Activated CD8-positive, alpha-beta T cell treated with anti-CD3 and anti-CD28 coated beads for 36 hours (primary cell): ENCODE data around the gene E4F1. TPM values are rescaled to one million over a fixed set of nuclear protein-coding genes. Genes with fewer than 3 reads are reported as not detected.

Experiments used
- ATAC-seq: fragments of 200-7000 bp; cut with Tn5 transposase; one replicate; pipeline ENCODE4 v1.10.0; 2021; ENCODE audit warnings: mild to moderate bottlenecking, moderate library complexity
- CTCF ChIA-PET: fragments of 350-600 bp; sonication (Branson Sonifier 250); formaldehyde crosslinking; loops from one replicate; lab custom pipeline; 2021; ENCODE audit warnings: antibody characterized with exemption; lab: Charles Lee
- POLR2A ChIA-PET: fragments of 350-600 bp; sonication (Branson Sonifier 250); formaldehyde crosslinking; loops from one replicate; lab custom pipeline; 2021; ENCODE audit warnings: antibody characterized with exemption; lab: Charles Lee
- DNase-seq: peaks from one replicate; pipeline ENCODE4 v3.0.0-alpha.2; 2020
- H3K27ac Mint-ChIP-seq: one replicate; pipeline ENCODE4 v1.8.0; 2021; ENCODE audit warnings: mild to moderate bottlenecking, mixed read lengths
- H3K27me3 Mint-ChIP-seq: one replicate; pipeline ENCODE4 v1.8.0; 2021; ENCODE audit warnings: mixed read lengths
- H3K36me3 Mint-ChIP-seq: one replicate; pipeline ENCODE4 v1.8.0; 2021; ENCODE audit warnings: low read depth, mixed read lengths
- H3K4me1 Mint-ChIP-seq: one replicate; pipeline ENCODE4 v1.8.0; 2021; ENCODE audit warnings: low read depth, mixed read lengths
- H3K4me3 Mint-ChIP-seq: one replicate; pipeline ENCODE4 v1.8.0; 2021; ENCODE audit warnings: mild to moderate bottlenecking, moderate library complexity, mixed read lengths
- H3K9me3 Mint-ChIP-seq: one replicate; pipeline ENCODE4 v1.8.0; 2021; ENCODE audit warnings: mixed read lengths
- CTCF ChIP-seq: fragments of 200-600 bp; IDR thresholded peaks from one replicate; pipeline ENCODE4 v1.8.0; 2022; ENCODE audit warnings: antibody characterized with exemption, mild to moderate bottlenecking
- intact Hi-C: fragments of 100-400 bp; cut with micrococcal nuclease; formaldehyde crosslinking; loops from one replicate; pipeline ENCODE4 v1.10.0; 2022
- total RNA-seq, 2 experiments: library from RNA; stranded (reverse); gene quantifications; one replicate each; pipeline ENCODE4 v1.2.3, GENCODE V29; 2021

E4F1 gene
- total RNA-seq, 2 experiments from 2014 or later = 19.4 to 21.1 TPM

- TF ChIP-seq CTCF = no peak
- Mint-ChIP-seq H3K4me3 (no peak overlapping the region), H3K4me1 (no peaks in the 10 kb centered on the region), H3K27ac (no peak overlapping the region), H3K36me3 (peaks cover 11% of the 10 kb centered on the region), H3K27me3 (no peaks in the 10 kb centered on the region), H3K9me3 (no peaks in the 10 kb centered on the region)
- ATAC-seq = no peak
- POLR2A ChIA-PET = no interaction called here
- no peak for DNase-seq
- CTCF ChIA-PET = no interaction called here
- intact Hi-C loops = no loop called here
Observed at GRCh38 chr16:2179576-2179975, 43.8 kb upstream of the E4F1 start.

GRCh38 chr16:2180461-2180860 is 42.9 kb upstream of the E4F1 start:
- TF ChIP-seq CTCF = no peak
- no peak overlapping the region for H3K27ac Mint-ChIP-seq
- H3K4me1 Mint-ChIP-seq = no peaks in the 10 kb centered on the region
- H3K27me3 Mint-ChIP-seq = no peaks in the 10 kb centered on the region
- POLR2A ChIA-PET = interaction anchor here (0.8 to 1.2 kb wide), 2 partner anchors 10 to 25 kb away, joined by 3 to 4 read pairs; partner anchors contain the start of gene TRAF7
- no peak for DNase-seq
- no peak overlapping the region for H3K4me3 Mint-ChIP-seq
- no peaks in the 10 kb centered on the region for H3K9me3 Mint-ChIP-seq
- CTCF ChIA-PET = no interaction called here
- ATAC-seq = no peak
- peaks cover 11% of the 10 kb centered on the region for H3K36me3 Mint-ChIP-seq
- intact Hi-C loops = no loop called here

- Mint-ChIP-seq H3K27me3 (no peaks in the 10 kb centered on the region), H3K4me1 (no peaks in the 10 kb centered on the region), H3K4me3 (no peak overlapping the region), H3K36me3 (peaks cover 6% of the 10 kb centered on the region), H3K27ac (no peak overlapping the region), H3K9me3 (no peaks in the 10 kb centered on the region)
- intact Hi-C loops = no loop called here
- POLR2A ChIA-PET = interaction anchor here (0.7 to 1.4 kb wide), 4 partner anchors 10 to 219 kb away, joined by 3 to 4 read pairs (median 3); partner anchors contain the start of gene TRAF7
- CTCF ChIA-PET = no interaction called here
- TF ChIP-seq CTCF = no peak
- DNase-seq (no peak), ATAC-seq (no peak)
Observed at GRCh38 chr16:2180962-2181923, 42.1 kb upstream of the E4F1 start.

GRCh38 chr16:2181952-2182351 is 41.4 kb upstream of the E4F1 start:
- no peaks in the 10 kb centered on the region for H3K4me1 Mint-ChIP-seq
- ATAC-seq (no peak), DNase-seq (no peak)
- ChIA-PET POLR2A (interaction anchor here (0.7 to 1.5 kb wide), 5 partner anchors 10 to 220 kb away, joined by 3 to 4 read pairs (median 3); partner anchors contain the start of gene TRAF7), CTCF (no interaction called here)
- no peaks in the 10 kb centered on the region for H3K9me3 Mint-ChIP-seq
- H3K36me3 Mint-ChIP-seq = peaks cover 4% of the 10 kb centered on the region
- H3K27me3 Mint-ChIP-seq = no peaks in the 10 kb centered on the region
- H3K4me3 Mint-ChIP-seq = no peak overlapping the region
- H3K27ac Mint-ChIP-seq = no peak overlapping the region
- intact Hi-C loops = no loop called here
- no peak for TF ChIP-seq CTCF

- no peak overlapping the region for H3K4me3 Mint-ChIP-seq
- intact Hi-C loops = no loop called here
- TF ChIP-seq CTCF = no peak
- H3K27me3 Mint-ChIP-seq = no peaks in the 10 kb centered on the region
- H3K4me1 Mint-ChIP-seq = no peaks in the 10 kb centered on the region
- no peak overlapping the region for H3K27ac Mint-ChIP-seq
- ATAC-seq (no peak), DNase-seq (no peak)
- no peaks in the 10 kb centered on the region for H3K9me3 Mint-ChIP-seq
- ChIA-PET POLR2A (interaction anchor here (1.5 kb wide), 1 partner anchor 29 kb away, joined by 4 read pairs; the partner anchor contains the start of gene TRAF7), CTCF (interaction anchor here (0.7 kb wide), 1 partner anchor 11 kb away, joined by 3 read pairs; no protein-coding TSS in a partner anchor)
- no peaks in the 10 kb centered on the region for H3K36me3 Mint-ChIP-seq
Observed at GRCh38 chr16:2183671-2184070, 39.7 kb upstream of the E4F1 start.
